HG03432 (cell line): Measurements from ENCODE around the gene CMSS1.

Source experiments
- ATAC-seq: cut with Tn5 transposase; IDR thresholded peaks from one replicate; pipeline ENCODE4 v1.9.1; 2021; ENCODE audit warnings: mild to moderate bottlenecking, moderate library complexity; ENCODE audit not compliant: unreplicated experiment

Gene CMSS1

DNA sequence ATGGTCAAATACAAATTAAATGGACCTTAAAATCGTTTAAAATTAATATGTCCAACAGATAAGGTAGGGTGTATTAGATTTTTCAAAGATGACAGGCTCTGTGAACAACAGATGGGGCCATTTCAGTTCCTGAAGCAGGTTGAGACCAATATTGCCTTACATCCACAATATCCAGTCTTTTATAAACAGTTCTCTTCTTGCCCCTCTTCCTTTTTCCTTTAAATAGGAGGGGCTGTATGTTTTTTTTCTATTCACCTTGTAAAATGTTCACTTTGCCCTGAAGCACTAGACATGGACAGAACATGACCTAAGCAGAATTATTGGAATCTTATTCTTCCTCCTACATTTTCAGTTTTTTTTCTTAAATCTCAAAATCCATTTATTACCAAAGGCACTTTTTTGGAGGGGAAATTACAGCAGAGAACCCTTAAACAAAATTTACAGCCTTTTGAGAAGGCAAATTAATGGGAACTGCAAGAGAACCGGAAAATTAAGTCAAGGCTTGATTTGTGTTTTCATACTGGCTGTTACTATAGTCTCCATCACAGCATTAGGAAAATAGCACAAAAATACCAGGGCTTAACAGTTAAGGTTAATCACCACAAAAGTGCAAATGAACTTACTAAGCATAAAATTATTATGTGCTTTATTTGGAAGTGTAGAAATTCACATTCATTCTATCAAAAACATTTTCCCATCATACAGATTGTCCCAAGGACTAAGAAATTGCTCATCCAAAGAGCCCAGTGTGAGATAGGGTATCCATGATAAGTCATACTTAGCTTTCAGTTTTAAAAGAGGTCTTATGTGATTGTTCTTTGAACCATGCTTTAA lies 55.8 kb downstream of the CMSS1 start:
- peak; percentile 2 for ATAC-seq

DNA sequence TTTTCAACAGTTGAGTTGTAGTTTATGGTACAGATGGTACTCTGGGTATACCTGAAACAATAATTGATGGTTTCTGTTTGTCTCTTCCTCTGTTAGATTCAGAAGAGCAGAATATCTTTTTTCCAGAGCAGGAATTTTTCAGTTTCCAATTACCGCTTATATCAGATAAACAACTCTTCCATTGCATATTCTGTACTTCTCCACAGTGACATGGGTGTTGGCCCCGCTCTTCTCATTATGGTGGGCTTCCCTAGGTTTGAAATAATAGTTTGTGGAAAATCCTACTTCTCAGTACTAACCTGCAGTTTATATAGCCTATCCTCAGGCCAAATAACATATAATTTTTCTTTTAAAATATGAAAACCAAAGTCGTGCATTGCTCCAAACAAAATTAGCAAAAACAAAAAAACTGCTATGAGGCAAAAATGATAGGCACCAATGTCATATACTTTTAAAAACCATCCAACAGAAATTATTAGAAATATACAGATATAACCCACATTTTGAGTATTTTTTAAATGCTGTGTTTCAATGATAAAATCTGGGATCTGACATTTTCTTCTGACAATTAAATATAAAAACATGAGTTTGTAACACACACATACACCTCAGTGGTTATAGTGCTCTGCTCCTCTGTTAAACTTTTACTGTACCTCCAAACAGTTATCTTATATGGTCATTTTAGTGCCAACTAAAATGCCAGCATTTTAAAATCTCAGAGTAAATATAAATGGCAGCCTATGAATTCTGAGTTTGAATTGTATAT lies 56.8 kb downstream of the CMSS1 start:
- ATAC-seq, result no peak

DNA sequence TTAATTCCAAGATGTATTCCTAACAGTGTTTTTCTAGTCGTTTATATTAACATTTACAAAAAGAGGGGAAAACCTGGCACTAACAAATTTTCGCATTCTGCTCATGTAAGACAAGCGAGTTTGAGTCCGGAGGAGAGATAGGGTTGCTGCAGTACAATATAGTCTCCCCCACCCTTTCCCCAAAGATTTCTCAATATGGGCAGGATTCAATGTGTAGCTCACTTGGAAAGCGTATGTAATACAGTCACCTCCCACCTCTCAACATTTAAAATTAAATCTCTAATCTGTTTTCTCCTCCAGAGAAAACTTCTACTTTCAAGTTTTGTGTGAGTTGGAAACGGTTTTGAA lies 57.9 kb downstream of the CMSS1 start:
- ATAC-seq, result peak; percentile 11

DNA sequence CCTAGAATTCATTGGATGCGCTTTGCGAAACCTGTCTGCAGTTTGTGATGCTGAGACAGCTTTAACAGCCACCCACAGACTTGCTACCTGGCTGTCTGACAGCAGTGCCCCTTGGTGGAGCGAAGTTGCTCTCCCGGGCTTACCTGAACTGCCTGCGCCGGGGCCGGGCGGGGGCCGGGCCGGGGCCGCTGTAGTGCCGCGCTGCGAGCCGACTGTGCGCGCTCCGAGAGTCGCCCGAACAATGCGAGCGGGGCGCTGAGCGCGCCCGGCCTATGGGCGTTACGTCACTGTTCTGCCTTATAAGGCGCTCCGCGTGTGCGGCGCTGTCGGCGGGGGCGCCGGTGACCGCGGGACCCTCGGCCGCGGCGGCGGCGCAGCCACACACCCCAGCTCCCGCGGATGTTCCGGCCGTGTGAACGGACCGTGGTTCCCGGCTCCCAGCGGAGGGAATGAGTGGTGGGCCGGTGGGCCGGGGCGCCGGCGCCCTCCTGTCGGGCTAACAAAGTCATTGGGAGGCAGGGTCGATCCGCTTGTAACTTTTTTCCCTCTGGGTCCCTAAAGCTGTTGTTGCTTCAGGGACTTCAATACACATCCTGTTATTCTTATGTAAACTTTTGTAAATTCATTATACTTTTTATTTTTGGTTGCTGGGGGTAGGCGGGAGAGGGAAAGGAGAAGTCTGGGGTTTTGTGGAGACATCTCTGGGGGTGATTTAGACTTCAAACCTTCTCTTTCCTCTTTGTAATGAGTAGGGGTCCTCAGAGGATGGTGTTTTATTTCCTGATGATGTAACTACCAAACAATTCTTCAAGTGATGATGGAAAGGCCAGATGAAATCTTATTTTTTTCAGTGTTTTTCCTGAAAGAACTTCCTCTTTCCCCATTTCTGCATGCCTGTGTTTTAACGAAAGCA lies 58.5 kb downstream of the CMSS1 start:
- ATAC-seq, result peak; percentile 88

DNA sequence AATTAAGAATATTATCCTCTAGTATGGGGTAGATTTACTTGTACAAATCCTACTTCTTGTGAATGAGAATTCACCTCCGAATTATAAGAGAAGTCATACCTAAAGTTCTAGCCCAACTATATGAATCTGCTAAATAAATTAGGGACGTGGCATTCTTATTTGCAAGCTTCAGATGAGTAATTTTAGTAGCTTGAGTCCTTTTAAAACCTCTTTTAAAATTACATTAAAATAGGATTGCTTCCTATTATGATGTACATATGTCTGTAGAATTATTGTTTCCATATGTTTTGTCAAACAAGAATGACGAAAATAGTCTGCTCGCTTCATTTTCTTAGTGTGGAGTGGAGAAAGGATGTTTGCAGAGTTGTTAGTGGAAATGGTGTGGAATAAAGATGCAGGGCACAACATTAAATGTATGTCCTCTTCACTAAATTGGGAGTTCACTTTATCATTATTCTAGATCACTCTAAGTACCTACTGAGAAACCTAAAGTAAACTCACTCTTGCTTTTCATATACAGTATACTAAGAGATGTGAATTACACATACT lies 59.4 kb downstream of the CMSS1 start:
- no peak for ATAC-seq

DNA sequence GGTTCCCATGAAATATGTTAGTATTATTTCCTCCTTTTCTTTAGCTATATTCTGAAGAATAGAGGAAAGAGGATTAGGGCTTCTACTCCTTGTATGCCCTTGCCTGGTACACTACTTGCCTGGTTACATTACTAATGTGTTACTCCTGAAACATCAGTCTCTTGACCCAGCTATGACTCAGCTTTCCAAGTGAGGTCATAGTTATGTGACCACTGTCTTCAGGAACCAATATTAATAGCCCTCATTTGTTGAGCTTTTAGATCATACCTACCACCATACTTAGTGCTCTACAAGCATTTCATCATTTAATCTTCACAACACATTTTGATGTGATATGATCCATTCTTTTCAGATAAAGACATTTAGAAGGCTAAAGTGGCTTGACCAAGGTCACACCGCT lies 60.3 kb downstream of the CMSS1 start:
- ATAC-seq, result peak; percentile 52

DNA sequence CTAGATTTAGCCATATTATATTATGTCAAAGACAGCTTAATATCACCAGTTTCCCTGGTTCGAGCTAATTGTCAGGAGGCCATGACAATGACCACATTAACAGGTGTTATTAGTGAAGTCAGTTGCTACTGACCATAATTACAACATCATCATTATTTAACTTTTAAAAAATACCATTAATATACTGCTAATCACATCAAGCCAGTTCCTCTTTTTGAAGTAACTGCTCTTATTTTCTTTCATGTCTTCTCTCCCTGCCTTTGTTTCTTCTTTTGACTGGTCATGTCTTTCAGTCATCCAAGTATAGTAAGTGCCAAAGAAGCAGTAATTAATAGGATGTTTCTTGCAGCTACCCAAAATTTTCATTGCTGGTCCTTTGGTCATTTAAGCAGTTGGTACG lies 61.6 kb downstream of the CMSS1 start:
- ATAC-seq, result no peak

DNA sequence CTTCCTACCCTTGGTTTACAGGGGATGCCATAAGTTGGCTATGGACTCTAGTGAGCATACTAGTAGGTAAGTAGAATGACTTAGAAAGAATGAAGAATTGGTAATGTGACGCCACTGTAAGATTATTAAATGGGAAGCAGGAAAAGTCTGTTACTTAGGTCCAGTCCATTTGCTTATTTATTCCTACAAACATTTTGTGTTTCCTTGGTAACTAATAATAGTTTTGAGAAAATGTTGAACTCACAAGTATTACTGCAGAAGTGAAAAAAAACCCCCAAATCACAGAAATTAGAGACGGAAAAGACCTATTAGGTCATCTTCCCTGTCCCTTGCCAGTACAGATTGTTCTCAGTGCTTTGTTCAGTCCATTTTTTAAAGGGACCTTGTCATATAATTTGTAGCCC lies 63.5 kb downstream of the CMSS1 start:
- ATAC-seq, result no peak

DNA sequence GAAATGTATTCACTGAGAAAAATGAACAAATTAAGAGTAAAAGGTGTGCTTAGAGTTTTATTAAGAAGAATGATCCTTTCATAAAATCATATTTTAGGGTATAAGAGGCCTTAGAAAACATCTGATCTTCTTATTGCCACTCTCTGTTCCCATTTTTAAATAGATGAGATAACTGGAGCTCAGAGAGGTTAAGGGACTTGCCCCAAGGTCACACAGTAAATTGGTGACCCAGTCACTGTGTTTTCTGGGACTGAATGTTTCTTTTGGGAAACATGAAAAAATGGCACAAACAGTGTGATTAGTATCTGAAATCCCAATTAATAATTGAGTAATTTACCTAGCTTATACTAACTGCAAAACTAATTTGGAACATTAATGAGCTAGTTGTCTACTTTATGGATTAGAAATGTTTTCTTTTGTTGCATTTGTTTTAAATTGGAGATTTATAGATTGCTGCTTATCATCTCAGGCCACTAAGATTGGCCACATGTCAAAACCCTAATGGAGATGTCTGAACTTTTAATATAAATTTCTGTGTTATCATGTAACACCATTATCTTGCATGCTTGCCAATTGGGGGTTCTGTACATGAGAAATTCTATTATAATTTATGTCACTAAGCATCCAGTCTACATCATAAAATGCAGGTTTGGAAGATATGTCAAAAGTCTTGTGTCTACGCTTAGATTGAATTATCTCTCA lies 64.9 kb downstream of the CMSS1 start:
- no peak for ATAC-seq

DNA sequence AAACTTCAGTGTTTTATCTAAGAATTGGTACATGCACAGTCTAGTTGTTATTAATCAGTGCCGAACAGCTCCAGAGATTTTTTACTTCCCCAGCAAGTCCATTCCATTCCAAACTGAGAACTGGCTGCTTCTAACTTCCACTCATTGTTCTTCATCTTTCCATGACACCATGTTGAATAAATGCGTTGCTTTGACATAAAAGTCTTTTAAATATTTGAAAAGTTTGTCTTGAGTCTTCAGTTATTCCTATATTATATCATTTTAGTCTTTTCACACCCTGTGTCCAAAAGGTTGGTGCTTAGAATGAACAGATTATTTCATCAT lies 65.4 kb downstream of the CMSS1 start:
- no peak for ATAC-seq

DNA sequence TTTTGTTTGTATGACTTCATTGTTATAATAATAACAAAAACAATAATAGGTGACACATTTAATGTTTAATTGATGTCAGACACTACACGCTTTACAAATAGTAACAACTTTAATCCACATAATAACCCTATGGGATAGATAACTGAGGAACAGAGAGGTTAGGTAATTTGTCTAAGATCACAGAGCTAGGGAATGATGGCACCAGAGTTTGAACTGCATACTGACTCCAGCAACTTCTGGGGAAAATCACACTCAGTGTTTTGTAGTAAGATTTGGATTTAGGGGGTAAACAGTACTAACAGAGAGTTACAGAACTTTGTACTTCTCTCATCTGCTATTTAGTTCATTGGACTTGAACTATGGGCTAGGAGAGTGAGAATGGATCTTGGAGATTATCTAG lies 66.0 kb downstream of the CMSS1 start:
- no peak for ATAC-seq

DNA sequence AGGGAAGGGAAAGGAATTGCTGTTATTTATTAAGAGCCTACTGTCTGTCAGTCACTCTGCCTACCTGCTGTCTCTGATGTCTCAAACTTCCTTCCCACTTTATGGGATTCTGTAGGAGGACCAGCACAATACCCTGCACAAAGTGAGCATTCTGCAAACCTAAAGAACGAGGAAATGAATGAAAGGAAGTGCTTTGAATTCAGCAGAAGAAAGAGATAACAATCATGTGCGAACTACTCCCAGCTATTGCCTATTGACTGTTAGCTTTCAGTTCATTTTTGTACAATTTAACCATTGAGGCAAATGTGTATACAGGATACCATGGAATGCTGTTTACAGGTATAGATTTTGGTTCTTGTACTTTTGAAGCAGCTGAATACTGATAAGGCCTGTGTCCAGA lies 66.8 kb downstream of the CMSS1 start:
- no peak for ATAC-seq

DNA sequence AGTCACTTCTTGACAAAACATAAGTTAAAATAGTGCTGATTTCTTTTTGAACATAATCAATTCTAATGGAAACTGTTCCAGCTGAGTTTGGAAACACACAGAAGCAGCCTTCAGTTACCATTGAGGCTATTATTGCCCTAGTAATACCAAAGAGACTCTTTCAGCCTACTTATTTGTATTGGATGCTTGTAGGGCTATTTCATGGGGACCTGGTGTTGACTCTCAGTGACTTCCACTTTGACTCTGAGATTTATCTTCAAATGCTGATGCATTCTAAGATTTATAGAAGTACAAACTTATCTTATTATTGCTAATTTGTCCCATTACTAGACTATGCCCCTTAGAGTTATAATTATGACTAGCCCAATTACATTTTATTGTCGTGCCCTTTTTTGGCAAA lies 67.4 kb downstream of the CMSS1 start:
- no peak for ATAC-seq

DNA sequence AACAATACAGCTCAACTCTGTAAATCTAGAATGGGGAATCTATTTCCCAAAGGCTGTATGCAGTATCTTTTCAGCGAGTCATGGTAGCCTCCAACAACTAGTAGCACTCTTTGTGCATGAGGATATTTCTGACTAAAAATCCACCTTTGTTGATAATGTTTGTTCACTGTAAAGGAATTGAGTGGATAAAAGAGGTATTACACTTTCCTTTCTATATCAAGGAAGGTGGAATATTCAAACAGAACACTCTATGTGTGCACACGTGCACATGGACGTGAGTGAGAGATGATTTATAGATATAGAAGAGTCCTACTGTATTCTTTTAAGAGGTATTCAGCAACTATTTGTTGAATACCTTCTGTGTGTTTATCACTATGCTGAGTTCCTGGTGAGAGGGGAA lies 68.2 kb downstream of the CMSS1 start:
- no peak for ATAC-seq

DNA sequence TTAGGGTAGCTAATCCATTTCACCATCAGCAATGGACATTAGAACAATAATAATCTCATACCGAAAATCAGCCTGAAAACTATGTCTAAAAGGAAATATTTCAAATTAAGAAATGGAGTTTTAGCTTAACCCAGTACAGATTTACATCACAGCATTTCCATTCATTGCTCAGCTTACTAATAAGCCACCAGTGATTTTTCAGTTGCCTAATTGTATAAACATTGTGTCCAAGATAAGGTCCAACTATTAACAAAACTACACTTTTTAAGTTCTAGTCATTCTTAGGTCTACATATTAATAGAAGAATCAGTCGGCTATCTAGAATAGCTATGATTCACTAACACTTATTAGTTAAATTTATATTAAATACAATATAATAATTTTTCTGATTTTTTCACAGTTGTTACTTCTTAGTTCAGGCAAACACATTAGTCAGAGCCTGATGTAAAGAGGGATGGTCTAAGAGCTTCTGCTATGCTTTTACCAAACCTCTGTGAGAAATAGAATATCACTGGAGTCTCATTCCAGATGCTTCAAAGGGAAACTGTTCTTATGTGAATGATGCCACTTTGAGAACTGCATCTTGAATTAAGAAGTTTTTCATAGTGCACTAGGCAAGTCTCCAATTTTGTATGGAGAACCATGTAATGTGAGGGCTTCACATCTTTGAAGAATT lies 74.1 kb downstream of the CMSS1 start:
- no peak for ATAC-seq

DNA sequence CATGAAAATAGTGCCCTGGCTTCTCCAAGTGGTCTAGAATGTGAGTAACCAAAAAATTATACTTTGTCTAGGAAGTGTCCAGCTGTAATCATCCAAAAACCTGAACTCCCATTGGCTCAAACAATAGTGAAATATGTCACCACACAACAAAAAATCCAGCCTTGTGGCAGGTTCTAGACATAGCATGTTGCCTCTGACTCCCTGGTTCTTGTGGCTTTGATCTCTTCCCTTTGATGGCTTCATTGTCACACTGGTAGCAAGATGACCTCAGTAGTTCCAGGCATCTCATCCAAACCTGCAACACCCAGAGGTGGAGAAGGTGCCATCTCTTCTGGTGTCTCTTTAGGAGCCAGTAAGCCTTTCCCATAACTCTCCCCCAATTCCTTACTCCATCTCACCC lies 74.7 kb downstream of the CMSS1 start:
- ATAC-seq, result no peak

DNA sequence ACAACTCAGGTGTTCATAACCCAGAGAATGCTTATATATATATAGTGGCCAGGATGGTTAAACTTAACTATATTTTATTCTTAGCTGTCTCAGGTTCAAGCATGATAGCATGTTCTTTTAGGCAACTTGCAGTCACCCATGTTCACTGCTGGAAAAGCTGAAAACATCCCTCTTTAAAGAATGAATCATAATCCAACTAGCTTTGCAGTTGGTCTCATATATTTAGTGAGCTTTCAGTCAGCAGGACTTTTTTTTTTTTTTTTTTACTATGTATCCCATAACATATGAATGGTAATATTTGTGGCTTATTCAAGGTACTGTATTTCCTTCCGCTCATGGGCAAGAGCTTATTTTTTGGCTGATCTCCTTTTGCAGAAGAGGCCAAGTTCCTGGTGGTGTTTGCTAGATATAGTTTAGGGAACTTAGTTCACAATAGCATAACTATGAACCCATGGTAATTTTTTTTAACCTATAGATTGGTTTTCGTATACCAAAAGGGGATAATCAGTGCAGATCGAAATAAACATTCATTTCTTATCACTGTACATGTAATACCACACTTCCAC lies 77.6 kb downstream of the CMSS1 start:
- no peak for ATAC-seq

DNA sequence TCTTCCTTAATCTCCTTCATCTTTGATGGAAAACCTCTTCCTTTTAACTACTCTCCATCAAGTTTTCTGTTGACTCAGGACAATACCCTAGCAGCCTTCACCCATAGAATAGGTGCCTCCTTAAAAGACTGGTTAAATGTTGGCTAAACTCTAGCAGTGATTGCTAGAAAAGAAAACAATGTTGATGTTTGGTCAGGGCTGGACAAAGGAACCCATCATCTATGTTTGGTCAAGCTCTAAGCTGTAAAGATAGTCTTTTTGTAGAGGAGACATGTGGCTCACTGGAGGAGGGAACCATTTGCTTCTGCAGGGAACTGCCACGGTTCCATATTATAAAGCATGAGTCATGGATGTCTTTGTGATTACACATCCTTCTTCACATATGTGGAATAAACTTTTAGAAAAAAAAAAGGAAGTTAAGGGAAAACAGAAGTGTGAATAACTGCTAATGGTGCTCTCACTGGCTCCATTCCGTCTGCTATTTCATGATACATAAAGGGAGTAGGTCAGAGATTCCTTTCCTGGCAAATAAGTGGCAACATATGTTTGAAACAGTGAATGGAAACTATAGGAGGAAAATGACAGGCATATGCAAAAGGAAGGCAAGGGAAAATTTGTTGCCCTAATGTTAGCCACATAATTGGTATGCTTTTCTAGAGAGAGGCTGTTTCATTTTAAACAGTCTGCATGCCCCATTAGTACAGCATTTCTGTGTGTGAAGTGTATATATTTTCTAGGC lies 78.2 kb downstream of the CMSS1 start:
- ATAC-seq, result no peak

DNA sequence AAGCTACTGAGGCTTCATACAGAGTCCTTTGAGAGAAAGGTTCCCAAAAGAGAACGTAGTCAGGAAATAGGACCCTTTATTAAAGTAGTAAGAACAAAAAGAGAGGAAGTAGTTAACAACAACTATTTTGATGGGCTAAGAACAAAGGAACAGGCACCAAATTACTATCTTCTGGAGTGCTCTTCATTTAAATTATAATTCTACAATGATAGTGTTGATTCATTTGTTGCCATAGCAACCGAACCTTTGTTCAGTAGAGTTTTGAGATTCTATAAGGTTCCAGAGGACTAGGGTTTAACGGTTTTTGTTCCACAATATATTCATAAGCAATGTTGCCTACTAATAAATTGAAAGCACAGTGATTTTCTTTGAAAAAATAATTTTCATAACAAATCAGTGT lies 78.8 kb downstream of the CMSS1 start:
- no peak for ATAC-seq
